Mesothelial cell of epicardium (in vitro differentiated cells): Measurements from ENCODE around the gene ADAMTS12. TPM values are rescaled to one million over a fixed set of nuclear protein-coding genes. Genes with fewer than 3 reads are reported as not detected.

Experiments
- DNase-seq, 2 experiments: peaks; one replicate each; pipeline ENCODE4 v3.0.0; 2021; ENCODE audit warnings: low spot score in 2 of 2; ENCODE audit not compliant: unreplicated experiment in 2 of 2
- H3K27ac Mint-ChIP-seq: 2 replicates; pipeline ENCODE4 v1.8.0; 2021; ENCODE audit warnings: mixed read lengths
- H3K27me3 Mint-ChIP-seq: 2 replicates; pipeline ENCODE4 v1.8.0; 2021; ENCODE audit warnings: low read depth, mixed read lengths
- H3K36me3 Mint-ChIP-seq: 2 replicates; pipeline ENCODE4 v1.8.0; 2021; ENCODE audit warnings: mixed read lengths
- H3K4me1 Mint-ChIP-seq: 2 replicates; pipeline ENCODE4 v1.8.0; 2021; ENCODE audit warnings: mixed read lengths
- H3K4me3 Mint-ChIP-seq: 2 replicates; pipeline ENCODE4 v1.8.0; 2021; ENCODE audit warnings: mild to moderate bottlenecking, moderate library complexity, mixed read lengths
- H3K9me3 Mint-ChIP-seq: 2 replicates; pipeline ENCODE4 v1.8.0; 2021; ENCODE audit warnings: mixed read lengths
- total RNA-seq: library from RNA; stranded (reverse); gene quantifications from 3 replicates; pipeline ENCODE4 v1.2.1, GENCODE V29; 2021
- TF ChIP-seq, protein P1 (sequence below): fragments of 200-600 bp; sonication (generic); IDR thresholded peaks from one replicate; pipeline ENCODE4 v1.5.0; 2021; ENCODE audit warnings: antibody characterized with exemption; ENCODE audit not compliant: unreplicated experiment

Gene ADAMTS12
- total RNA-seq, 1 donor from 2014 or later, result 14.0 TPM

DNA sequence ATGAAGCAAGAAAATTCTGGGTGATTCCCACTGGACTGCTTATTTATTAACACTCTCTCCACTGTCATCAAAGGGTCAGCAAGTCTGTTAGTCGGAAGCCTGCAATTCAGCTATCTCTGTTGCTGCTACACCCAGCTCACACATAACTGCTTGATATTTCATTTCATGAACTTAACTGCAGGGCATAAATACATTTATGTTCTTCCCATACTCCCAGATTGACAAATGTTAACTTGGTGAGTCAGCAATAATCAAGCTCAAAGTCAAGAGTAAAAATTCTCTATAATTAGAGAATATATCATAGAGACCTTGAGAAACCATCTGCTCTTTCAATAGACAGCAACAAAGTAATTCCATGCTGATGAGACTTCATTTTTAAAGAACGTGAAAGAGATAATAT lies 198.8 kb downstream of the ADAMTS12 start:
- Mint-ChIP-seq H3K4me3 (no peak overlapping the region), H3K36me3 (peaks cover 7% of the 10 kb centered on the region), H3K27ac (no peak overlapping the region), H3K27me3 (no peaks in the 10 kb centered on the region), H3K9me3 (peaks cover 24% of the 10 kb centered on the region), H3K4me1 (peaks cover 6% of the 10 kb centered on the region)
- TF ChIP-seq, protein P1, sequence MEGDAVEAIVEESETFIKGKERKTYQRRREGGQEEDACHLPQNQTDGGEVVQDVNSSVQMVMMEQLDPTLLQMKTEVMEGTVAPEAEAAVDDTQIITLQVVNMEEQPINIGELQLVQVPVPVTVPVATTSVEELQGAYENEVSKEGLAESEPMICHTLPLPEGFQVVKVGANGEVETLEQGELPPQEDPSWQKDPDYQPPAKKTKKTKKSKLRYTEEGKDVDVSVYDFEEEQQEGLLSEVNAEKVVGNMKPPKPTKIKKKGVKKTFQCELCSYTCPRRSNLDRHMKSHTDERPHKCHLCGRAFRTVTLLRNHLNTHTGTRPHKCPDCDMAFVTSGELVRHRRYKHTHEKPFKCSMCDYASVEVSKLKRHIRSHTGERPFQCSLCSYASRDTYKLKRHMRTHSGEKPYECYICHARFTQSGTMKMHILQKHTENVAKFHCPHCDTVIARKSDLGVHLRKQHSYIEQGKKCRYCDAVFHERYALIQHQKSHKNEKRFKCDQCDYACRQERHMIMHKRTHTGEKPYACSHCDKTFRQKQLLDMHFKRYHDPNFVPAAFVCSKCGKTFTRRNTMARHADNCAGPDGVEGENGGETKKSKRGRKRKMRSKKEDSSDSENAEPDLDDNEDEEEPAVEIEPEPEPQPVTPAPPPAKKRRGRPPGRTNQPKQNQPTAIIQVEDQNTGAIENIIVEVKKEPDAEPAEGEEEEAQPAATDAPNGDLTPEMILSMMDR, result no peak
- DNase-seq, result no peak

DNA sequence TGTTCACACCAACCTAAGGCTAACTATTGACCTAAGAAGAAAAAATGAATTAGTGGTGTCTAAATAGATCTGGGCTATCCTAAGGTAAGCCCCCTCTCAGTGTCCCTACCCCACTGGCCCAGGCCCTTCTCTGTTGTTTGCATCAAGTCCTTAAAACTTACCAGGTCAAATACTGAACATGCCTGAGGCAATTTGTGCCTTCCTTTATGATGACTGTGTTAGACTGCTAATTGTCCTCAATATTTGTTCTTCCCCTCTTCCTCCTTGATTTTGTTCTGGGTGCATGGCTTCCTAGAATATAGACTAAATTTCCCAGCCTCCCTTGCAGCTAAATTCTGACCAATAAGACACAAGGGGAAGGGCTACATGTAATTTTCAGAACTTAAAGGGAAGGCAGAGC lies 199.9 kb downstream of the ADAMTS12 start:
- peaks cover 7% of the 10 kb centered on the region for H3K36me3 Mint-ChIP-seq
- H3K9me3 Mint-ChIP-seq, result peaks cover 24% of the 10 kb centered on the region
- no peaks in the 10 kb centered on the region for H3K27me3 Mint-ChIP-seq
- no peak for DNase-seq
- H3K4me1 Mint-ChIP-seq, result no peaks in the 10 kb centered on the region
- TF ChIP-seq, protein P1, result no peak
- H3K27ac Mint-ChIP-seq, result no peak overlapping the region
- H3K4me3 Mint-ChIP-seq, result no peak overlapping the region

DNA sequence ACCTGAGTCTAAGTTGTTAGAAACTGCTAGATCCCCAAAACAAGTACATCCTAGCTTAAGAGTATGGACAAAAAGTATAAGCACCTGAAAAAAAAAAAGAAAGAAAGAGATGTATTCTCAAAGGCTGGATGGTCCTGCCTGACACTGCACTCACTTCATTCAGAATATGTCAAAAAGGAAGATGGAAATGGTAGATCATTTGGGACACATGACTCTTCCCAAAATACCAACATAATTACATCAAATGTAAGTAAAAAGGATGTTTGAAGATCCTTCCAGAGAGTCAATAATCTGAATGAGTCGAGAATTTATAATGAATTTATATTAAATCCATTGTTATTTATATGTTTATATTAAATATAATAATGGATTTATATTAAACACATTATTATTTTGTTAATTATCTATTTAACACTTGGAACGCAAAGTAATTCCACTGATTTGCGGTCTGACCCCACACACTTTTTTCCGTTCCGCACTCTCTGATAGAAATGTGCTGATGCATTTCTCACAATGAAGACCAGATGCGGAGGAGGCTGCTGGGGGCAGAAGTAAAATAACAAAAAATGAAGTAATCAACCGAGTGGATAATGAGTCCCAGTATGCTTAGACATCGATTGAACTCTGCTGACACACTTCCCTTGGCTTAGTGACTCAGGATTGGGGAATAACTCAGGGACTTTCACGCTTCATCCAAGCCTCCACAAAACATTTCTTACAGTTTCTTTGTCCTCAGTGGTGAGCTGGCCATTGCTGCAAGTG lies 201.2 kb downstream of the ADAMTS12 start:
- H3K27ac Mint-ChIP-seq, result no peak overlapping the region
- no peak for DNase-seq
- peaks cover 24% of the 10 kb centered on the region for H3K9me3 Mint-ChIP-seq

DNA sequence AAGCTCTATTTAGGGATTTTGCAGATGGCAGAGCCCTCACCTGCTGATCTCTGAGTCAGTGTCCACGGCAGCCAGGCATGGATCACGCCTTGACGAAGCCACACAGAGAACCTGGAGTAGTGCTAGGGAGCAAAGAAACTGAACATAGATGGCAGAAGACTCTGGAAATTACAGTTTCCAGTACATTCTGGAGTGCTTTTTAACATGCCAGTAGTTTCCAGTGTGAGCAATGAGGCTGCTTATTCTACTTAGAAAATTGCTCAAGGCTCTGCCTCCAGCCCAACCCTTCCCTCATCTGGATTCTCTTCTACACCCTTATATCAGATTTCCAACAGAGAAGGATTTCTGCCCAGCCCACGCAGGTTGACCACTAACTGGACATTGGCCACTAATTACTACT lies 203.3 kb downstream of the ADAMTS12 start:
- Mint-ChIP-seq H3K27me3 (no peaks in the 10 kb centered on the region), H3K27ac (no peak overlapping the region), H3K4me3 (no peak overlapping the region), H3K36me3 (peaks cover 2% of the 10 kb centered on the region), H3K4me1 (peaks cover 17% of the 10 kb centered on the region), H3K9me3 (peaks cover 14% of the 10 kb centered on the region)
- DNase-seq, result no peak
- TF ChIP-seq, protein P1, result no peak

More for the DNA sequence above, 201.2 kb downstream of the ADAMTS12 start:
- peaks cover 9% of the 10 kb centered on the region for H3K4me1 Mint-ChIP-seq
- no peaks in the 10 kb centered on the region for H3K27me3 Mint-ChIP-seq
- peaks cover 7% of the 10 kb centered on the region for H3K36me3 Mint-ChIP-seq
- no peak overlapping the region for H3K4me3 Mint-ChIP-seq
- TF ChIP-seq, protein P1, result no peak

GRCh38 chr5:33688066-33688465 lies 203.7 kb downstream of the ADAMTS12 start:
- TF ChIP-seq, protein P1, result no peak
- H3K36me3 Mint-ChIP-seq, result no peaks in the 10 kb centered on the region
- H3K9me3 Mint-ChIP-seq, result peaks cover 12% of the 10 kb centered on the region
- no peak overlapping the region for H3K4me3 Mint-ChIP-seq
- H3K4me1 Mint-ChIP-seq, result peaks cover 17% of the 10 kb centered on the region
- no peak for DNase-seq
- no peaks in the 10 kb centered on the region for H3K27me3 Mint-ChIP-seq
- no peak overlapping the region for H3K27ac Mint-ChIP-seq
